HG03521 (cell line): ENCODE data around the gene ADAM11.

Experiments
- ATAC-seq: cut with Tn5 transposase; IDR thresholded peaks from one replicate; pipeline ENCODE4 v1.9.1; 2021; ENCODE audit warnings: mild to moderate bottlenecking, moderate library complexity; ENCODE audit not compliant: unreplicated experiment

ADAM11 gene

DNA sequence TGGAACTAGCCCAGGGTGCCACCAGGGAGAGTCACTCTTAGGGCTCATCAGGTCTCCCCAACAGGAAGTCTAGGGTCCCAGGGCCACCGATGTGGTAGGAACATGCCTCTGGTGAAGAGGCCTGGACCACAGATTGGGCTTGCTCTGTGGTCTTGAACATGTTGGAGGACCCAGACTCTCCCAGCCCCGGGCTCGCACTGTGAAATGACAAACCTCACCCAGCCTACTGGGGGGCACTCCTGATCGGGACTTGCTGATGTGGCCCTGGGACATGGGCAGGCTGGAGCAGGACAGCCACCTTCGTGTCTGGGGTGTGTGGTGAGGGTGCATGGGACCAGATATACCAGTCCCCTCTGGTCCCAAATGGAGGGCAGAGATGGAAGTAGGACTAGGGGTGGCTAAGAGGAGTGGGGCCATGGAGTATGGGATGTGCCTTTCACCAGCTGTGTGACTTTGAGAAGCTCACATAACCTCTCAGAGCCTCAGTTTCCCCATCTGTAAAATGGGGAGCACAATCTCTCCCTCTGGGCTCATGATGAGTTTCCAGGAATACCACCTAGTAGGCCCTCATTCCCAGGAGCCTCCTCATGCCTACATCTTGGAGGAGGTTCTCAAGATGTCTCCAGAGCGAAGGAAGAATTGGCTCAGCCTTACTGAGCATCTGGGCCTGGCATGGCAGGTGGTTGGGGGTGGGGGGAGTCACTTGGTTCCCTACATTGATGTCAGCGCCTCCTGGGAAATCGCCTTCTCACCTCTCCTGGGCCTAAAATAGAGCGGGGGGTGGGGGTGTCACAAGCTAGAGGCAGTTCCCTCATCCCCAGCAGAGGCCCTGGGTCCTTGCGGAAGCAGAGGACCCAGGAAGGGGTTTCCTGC lies 1.5 kb upstream of the ADAM11 start:
- no peak for ATAC-seq

DNA sequence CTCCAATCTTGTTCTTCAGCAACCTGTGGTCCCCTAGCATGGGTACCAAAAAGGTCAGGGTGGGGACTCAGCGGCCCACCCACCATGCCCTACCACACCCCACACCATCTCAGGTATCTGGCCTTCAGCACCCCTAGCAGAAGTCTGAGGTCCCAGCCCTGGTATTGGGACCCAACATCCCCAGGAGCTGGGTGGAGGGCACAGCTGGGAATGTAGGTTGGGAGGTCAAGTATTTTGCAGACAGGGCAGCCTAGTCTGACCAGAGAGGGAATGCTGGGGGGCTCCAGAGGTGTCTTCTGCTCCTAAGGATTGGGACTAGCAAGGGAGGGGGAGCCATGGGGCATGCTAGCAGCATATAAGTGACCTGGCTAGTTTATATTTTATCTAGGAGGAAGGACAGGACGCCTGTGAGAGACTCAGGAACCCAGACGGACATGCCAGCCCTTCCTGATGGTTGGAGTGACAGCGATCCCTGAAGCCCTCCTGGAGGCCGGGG lies 822 bp upstream of the ADAM11 start:
- no peak for ATAC-seq

DNA sequence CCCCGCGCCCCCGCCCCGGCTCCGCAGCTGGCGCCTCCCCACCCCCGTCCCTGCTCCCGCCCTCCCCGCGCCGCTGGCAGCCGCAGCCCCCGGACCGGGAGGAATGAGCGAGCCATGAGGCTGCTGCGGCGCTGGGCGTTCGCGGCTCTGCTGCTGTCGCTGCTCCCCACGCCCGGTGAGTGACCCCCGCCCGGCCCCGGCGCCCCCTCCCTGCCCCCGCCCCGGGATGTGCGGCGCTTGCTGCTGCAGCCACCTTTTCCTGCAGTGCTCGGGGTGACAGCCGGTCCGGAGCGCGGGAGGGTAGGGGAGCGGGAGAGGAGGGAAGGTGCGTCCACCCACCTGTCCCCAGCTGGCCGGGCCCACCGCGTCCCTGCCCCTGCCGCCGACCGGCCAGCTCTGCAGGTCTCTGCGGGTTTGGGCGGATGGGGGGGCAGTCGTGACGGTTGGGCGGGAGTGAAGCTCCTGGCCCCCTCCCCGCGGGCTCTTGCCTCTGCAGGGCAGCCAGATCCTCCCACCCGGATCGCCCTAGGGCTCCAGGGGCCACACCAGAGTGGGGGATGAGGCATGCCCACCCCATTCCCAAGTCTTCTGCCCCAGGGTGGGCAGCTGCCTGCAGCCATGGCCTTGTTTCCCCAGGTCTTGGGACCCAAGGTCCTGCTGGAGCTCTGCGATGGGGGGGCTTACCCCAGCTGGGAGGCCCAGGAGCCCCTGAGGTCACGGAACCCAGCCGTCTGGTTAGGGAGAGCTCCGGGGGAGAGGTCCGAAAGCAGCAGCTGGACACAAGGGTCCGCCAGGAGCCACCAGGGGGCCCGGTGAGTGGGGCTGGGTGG lies 513 bp downstream of the ADAM11 start:
- no peak for ATAC-seq

DNA sequence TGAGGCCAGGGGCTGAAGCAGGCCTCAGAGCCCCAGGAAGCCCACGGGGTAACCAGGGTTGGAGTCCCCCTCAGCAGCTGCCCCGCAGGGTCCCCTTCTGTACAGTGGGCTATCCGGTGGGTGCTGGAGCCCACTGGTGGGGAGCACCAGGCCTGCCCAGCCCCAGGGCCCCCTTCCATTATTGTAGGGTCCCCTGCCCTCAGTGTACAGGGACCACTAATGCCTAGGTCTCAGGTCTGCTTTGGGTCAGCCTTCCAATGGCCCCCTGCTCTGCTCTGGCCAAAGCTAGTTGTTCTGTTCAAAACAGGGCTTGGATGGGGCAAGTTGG lies 1.1 kb downstream of the ADAM11 start:
- ATAC-seq, result no peak

DNA sequence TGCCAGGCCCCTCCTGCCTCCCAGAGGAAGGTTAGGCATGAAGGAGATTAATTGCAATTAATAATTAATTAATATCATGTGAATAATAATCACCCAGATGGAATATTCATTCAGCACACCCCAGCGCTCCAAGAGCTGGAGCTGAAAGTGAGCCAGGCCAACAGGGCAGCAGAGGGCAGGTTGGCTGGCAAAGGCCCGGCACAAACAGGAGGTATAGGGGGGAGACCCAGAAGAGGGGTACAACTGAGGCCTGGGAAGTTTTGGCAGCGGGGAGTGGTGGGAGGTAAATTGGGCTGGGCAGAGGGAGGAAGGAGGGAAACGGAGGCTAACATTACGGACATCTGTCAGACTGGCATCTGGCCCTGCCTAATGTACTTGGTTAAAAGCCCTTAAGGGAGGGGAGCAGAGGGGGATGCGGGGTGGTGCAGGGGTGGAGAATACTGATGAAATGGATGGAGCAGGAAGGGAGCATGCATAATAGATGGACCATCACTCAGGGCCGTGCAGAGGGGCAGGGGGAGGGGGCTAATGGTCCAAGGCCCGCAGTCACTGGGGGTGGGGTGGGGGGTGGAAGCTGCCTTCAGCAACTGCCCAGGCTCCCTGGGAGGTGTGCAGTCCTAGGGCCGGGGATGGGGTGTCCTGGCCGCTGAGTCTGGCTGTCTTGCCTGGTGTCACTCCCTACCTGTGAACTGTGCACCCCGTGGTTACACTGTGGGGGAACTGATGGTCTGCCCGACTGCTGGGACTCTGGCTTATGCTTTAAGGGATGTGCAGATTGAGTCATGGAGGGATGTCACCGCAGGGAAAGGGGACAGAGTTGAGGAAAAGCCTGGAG lies 1.9 kb downstream of the ADAM11 start:
- ATAC-seq, result no peak

DNA sequence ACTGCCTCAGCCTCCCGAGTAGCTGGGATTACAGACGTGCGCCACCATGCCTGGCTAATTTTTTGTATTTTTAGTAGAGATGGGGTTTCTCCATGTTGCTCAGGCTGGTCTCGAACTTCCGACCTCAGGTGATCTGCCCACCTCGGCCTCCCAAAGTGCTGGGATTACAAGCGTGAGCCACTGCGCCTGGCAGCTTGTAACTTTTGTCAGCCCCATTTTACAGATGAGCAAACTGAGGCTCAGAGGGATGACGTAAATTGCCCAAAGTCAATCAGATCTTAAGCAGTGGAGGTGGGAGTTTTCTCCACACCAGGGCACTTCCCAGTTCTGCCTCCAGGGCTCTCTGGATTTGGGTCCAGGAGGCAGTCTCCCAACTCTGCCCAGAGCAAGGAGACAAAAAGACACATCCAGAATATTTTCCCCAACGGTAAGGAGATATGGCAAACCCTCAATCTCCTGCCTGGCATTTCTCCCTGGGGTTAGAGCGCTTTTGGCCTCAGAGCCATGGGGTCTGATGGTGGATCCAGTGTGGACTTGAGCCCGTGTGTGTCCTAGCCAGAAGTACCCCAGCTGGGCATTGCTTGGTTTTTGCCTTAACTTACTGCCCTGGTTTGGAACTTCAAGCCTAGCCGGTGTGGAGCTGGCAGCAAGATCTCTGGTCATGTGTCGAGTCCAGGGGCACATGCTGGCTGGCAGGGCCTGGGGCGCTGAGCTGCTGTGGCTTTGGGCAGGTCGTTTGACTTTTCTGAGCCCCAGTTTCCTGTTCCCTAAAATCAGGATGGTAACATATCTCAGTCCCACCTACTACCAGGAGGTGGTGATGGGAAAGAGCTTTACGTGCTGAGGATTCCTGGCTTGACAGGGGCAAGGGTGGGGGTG lies 3.4 kb downstream of the ADAM11 start:
- ATAC-seq, result no peak

DNA sequence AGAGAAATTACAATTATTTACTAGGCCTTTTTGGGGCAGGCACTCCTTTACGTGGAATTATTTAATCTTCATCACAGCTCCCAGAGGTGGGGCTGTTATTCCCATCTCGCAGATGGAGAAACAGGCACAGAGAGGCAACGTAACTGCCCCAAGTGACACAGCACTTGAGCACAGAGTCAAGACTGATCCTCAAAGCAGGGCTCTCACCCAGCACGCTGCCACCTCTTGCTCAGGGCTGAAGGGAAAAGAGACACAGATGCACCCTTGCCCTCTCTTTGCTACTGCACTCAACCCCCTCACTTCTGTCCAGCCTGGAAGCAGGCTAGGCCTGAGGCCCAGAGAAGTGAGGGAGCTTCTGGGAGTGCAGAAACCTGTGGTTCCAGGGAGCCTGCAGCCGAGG lies 4.4 kb downstream of the ADAM11 start:
- no peak for ATAC-seq

DNA sequence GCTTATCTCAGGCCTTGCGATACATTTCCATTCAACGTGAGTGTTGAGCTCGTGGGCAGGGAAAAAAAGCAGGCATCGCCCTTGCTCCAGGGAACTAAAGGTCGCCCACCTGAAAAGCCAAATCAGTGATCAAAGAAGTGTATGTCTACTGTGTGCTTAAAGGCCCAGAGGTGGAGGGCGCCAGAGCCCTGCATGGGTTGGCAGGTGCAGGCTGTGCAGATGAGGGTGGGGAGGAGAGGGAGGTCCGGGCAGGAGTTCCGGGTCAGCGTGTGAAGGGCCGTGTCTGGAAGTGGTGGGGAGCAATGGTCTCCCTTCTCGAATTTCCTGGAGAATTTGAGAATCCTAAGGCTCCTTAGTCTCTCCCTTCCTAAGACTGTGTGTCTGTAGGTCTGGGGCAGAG lies 7.2 kb downstream of the ADAM11 start:
- no peak for ATAC-seq

DNA sequence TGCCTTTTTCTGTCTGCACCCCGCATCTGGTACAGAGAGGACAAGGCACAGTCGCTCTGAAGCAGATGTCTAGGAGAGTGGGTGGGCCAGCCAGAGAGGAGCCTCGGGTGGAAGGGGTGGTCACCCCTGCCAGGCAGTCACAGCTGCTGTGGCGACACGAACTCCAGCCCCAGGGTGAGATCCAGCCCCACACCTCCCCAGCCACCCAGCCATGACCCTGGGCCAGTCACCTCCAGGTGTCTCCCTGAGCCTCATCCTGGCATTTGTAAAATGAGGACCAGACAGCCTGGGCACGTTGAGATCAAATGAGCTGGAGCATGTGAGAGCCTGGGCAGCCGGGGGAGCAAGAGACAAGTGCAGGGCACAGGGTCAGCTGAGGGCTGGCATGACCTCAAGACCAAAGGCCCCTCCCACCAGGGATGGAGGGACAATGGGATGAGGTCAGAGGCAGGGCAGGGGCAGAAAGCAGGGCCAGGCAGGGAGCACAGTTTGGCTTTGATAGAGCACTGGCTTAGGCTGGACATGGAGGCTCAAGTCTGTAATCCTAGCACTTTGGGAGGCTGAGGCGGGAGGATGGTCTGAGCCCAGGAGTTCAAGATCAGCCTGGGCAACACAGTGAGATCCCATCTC lies 7.7 kb downstream of the ADAM11 start:
- no peak for ATAC-seq

DNA sequence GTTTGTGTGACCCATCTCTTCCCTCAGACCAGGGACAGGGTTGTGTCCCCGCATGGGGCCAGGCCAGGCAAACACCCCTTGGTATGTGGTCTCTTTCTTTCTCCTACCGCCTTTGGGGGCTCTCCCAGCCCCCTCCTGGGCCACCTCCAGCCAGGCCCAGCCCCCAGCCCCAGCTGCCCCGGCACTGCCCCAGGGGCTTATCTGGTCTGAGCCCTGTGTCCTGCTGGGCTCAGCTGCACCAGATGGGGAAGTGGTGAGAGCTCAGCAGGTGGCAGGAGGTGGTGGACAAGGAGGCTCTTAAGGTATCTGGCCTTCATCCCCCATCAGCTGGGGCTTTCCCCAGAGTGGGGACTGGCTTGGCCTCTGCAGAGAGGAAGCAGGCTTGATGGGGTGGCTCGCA lies 8.7 kb downstream of the ADAM11 start:
- no peak for ATAC-seq

DNA sequence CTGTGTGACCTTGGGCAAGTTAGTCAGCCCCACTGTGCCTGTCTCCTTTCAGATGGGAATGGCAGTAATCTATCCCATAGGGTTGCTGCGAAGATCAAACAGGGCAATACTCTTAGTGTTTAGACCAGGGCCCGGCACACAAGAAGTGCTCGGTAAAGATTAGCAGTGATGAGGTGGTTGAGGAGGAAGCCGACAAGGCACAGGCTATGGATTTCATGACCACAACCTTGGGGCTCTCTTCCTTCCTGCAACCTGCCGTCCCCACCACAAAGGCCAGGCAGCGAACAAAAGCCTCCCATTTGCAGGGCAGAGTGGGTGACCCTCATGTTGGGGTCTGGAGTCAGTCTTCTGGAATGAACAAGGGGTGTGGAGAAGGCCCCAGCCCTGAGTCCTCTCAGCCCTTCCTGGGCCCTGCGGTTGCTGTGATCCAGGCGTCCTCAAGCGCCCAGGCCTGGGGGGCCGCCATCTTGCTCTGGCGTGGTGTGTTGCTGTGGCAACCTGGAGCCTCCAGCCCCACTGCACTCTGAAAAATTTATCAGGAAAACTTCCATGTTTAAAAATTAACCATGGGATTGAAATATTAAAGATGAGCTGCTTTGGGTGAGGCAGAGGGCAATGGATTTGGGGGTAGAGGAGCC lies 9.8 kb downstream of the ADAM11 start:
- ATAC-seq, result no peak

DNA sequence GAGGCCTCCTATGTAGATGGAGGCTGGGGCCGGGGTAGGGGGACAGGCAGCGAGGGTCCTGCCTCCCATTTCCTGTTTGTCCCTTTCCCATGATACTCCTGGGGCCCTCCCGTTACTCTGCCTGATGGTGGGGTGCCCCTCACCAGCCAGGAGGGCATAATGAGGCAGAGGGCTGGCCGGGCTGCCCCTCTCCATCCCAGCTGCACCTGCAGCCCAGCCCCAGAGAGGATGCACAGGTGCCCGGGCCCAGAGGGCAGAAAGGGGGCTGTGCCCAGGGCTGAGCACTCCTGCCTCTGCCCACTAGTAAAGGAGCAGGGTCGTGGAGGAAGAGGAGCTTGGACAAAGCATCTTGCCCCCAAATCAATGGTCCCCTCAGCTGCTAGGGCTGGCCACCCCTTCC lies 10.4 kb downstream of the ADAM11 start:
- ATAC-seq, result no peak

DNA sequence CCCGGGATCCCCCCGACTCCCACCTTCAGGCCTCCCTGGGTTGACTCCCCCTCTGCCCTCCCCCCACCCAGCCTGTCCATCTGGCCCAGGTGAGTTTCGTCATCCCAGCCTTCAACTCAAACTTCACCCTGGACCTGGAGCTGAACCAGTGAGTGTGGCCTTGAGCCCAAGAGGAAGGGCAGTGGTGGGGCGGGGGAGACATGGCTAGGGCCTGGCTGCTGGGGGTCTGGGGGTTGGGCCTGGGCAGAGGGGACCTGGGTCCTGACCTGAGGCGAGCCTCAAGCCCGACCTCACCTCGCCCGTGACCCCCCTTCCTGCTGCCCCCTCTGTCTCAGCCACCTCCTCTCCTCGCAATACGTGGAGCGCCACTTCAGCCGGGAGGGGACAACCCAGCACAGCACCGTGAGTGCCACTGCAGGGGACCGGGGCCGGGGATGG lies 10.9 kb downstream of the ADAM11 start:
- ATAC-seq, result no peak

DNA sequence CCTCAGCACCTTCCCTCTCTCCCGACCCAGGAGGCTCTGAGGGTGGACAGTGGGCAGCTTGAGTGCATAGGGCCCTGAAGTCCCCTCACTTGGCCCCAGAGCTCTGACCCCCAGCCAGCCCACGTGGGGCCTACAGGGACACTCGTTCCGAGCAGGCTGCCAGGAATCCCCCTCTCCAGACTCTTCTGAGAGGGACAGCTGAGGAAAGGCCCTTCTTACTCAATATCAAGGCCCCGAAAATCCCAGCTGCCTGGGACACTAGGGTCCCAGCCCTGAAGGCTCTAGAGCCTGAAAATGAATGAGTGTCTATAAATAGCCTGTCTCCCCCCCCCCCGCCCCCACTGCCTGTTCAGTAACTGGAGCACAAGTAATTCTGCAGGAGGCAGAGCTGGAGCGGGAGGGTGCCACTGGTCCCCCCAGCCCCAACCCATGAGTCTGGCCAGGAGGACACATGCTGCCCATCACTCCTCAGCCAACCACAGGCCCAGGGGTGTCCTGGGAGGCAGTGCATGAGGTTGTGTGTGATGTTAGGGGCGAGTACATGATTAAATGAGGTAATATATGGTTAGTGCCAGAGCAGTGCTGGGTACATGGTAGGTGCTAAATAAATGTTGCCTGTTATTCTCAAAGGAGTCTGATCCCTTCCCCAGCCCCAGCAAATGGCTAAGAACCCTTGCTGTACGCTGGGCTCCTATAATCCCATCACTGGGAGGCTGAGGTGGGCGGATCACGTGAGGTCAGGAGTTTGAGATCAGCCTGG lies 11.6 kb downstream of the ADAM11 start:
- ATAC-seq, result no peak

DNA sequence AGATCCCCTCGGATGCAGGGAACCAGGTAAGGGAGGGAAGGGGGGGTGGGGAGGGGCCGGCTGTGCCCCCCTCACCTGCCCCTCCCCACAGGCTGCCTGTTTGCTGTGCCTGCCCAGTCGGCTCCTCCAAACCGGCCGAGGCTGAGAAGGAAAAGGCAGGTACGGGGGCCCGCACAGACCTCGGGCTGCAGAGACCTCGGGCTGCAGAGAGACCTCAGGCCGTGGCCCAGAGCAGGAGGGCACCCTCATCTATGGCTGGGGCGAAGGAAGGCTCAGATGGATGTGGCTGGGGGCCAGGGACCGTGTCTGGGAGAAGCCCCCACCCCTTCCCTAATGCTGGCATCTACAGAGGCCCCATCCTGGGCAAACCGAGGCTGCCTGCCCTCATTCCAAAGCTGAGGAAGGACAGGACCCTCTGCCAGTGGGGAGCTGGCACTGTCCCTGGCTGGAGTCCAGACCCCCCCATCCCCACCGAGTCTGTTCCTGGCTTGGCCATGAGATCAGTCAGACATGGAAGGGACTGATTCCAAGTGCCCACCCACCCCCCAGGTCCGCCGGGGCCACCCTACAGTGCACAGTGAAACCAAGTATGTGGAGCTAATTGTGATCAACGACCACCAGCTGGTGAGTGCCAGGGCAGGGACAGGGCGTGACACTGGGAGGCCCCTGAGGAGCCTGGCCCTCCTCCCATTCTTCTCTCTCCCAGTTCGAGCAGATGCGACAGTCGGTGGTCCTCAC lies 13.7 kb downstream of the ADAM11 start:
- no peak for ATAC-seq

DNA sequence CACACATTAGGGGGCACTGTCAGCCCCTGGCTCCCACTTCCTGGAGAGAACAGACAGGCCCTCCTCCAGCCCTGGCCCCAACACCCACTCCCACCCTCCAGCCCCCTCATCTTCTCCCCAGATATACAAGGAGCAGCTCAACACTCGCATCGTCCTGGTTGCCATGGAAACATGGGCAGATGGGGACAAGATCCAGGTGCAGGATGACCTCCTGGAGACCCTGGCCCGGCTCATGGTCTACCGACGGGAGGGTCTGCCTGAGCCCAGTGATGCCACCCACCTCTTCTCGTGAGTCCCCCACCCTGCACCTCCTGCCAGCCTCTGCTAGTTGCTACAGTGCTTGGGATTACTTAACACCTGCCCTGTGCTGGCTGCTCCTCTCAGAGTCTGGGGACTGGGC lies 14.4 kb downstream of the ADAM11 start:
- no peak for ATAC-seq

DNA sequence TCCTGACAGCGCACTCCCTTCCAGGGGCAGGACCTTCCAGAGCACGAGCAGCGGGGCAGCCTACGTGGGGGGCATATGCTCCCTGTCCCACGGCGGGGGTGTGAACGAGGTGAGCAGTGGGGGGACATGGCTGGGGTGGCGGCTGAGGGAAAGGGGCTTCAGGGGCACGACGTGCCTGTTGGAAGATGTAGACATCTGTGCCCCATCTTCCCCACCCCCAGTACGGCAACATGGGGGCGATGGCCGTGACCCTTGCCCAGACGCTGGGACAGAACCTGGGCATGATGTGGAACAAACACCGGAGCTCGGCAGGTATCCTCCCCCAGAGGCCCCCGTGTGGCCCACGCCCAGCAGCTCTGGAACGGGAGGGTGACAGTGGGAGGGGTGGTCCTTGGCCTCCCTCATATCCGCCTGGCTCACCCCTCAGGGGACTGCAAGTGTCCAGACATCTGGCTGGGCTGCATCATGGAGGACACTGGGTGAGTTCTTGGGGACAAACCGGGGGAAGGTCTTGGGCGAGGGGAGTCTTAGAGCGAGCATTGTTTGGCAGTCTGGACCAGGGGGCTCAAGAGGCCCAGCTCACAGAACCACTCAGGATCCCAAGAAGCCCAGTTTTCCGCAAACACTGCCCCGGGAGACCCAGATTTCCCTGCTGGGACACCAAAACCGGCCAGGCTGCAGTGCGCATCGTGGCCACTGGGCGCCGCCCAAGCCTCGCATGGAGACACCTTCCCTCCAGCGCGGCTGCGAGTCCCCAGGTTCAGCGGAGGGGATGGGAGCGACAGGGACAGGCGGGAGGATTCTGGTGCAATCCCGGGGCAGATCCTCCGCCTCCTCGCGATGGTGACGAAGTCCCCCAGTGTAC lies 15.7 kb downstream of the ADAM11 start:
- ATAC-seq, result no peak
